Measurements from ENCODE around the gene B4GALT5. TPM values are rescaled to one million over a fixed set of nuclear protein-coding genes. Genes with fewer than 3 reads are reported as not detected.

B4GALT5 gene
- total RNA-seq, 1 experiment from 2014 or later, result 92.5 TPM

DNA sequence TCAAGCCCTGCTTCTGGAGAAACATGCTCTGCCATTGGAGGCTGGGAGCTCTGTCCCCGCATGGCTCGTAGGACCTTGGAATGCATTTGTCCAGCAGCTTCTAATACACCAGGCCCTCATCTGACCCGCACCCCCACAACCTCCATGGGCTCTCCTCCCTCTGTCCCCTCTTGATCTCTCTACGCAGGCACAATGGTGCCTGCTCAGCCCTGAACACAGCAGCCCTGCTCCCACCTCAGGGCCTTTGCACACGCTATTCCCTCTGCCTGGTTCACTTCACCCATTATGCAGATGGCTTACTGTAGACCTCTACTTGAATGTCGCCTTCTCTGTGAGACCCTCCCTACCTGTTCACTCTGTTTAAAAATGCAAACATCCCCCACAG is 118.8 kb downstream of the B4GALT5 start:
- H3K9me2 ChIP-seq (ENCODE audit: insufficient read depth), result no peaks in the 10 kb centered on the region
- H3K4me2 ChIP-seq (ENCODE audit: low read length), result no peak overlapping the region
- no peak overlapping the region for H3K9ac ChIP-seq (ENCODE audit: low read length)
- ATAC-seq (no peak), DNase-seq (ENCODE audit: low read depth, low spot score) (no peak)
- POLR2A ChIA-PET, result no interaction called here
- H4K20me1 ChIP-seq (ENCODE audit: insufficient read depth), result no peaks in the 10 kb centered on the region
- no peak for TF ChIP-seq ZFX (IDR thresholded peaks at IDR 0.05)
- TF ChIP-seq, protein P1, sequence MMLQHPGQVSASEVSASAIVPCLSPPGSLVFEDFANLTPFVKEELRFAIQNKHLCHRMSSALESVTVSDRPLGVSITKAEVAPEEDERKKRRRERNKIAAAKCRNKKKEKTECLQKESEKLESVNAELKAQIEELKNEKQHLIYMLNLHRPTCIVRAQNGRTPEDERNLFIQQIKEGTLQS (IDR thresholded peaks at IDR 0.05), result no peak
- BruUV-seq (replicated peaks), result no TSS peak
- H3K36me3 ChIP-seq (ENCODE audit: control insufficient read depth in 1 of 2, insufficient read depth in 2 of 2, low read length in 2 of 2), result no peaks in the 10 kb centered on the region
- no peaks in the 10 kb centered on the region for H3K9me3 ChIP-seq (ENCODE audit: control insufficient read depth in 1 of 2, insufficient read depth in 1 of 2, low read depth in 1 of 2, low read length in 2 of 2)
- H2AFZ ChIP-seq (ENCODE audit: low read depth, low read length, poor library complexity, severe bottlenecking), result no peak overlapping the region
- RAD21 ChIA-PET (ENCODE audit: low non-redundant PET in 1 of 2, low total read pairs in 2 of 2, uncharacterized antibody in 2 of 2, unreplicated experiment in 2 of 2), result no interaction called here
- H3K4me3 ChIP-seq (replicated peaks in 1 of 2; ENCODE audit: low read depth in 1 of 2, low read length in 2 of 2), result no peak overlapping the region
- H3K27me3 ChIP-seq (ENCODE audit: insufficient read depth, low read length), result no peaks in the 10 kb centered on the region
- no peak overlapping the region for H3K27ac ChIP-seq (ENCODE audit: low read depth, low read length)
- peaks cover 17 to 38% of the 10 kb centered on the region in 2 experiments for H3K4me1 ChIP-seq (ENCODE audit: control insufficient read depth in 1 of 2, insufficient read depth in 2 of 2, low read length in 2 of 2)
- intact Hi-C loops (cut with micrococcal nuclease), result no loop called here
- no peaks in the 10 kb centered on the region for H3K79me2 ChIP-seq (ENCODE audit: insufficient read depth, low read length)
- CTCF ChIA-PET, result interaction anchor here (1.3 kb wide), 1 partner anchor 16 kb away, joined by 3 read pairs; no protein-coding TSS in a partner anchor

DNA sequence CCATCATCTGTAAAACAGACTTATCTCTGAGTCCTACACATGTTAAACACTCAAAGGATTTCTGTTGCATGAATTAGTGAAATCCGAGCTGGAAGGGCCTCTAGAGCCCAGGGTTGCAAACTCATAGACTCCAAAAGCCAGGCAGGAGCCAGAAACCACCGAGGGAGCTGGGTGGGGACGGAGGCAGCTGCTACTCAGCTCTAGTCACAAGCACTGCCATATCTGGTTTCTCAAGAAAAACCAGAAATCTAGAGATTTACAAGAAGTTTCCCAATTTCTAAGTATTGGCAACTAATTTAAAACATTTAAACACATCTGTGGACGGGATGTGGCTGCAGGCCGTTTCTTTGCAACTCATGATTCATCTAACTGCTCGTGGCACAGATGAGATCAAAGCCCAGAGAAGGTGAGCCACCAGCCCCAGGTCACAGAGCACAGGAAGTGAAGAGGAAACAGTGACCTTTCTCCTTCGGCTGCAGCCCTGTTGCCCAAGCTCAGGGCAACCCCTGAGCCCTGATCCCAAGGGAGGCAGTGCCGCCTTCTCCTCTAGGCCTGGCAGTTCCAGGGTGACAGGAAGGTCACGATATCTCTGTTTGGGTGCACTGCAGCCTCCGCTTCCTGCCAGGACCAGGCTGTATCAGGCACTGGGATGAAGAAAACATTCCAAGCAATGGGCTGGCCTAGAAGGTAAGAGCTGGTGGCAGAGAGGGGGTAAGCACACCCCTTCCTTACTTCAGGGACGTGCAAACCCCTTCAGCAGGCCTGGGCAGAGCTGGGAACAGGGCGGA is 119.3 kb downstream of the B4GALT5 start:
- Histone ChIP-seq H3K9me2 (ENCODE audit: insufficient read depth) (no peaks in the 10 kb centered on the region), H3K27me3 (ENCODE audit: insufficient read depth, low read length) (no peaks in the 10 kb centered on the region), H2AFZ (ENCODE audit: low read depth, low read length, poor library complexity, severe bottlenecking) (no peak overlapping the region), H3K9me3 (ENCODE audit: control insufficient read depth in 1 of 2, insufficient read depth in 1 of 2, low read depth in 1 of 2, low read length in 2 of 2) (no peaks in the 10 kb centered on the region), H3K4me1 (ENCODE audit: control insufficient read depth in 1 of 2, insufficient read depth in 2 of 2, low read length in 2 of 2) (peaks cover 17 to 38% of the 10 kb centered on the region in 2 experiments), H3K9ac (ENCODE audit: low read length) (no peak overlapping the region), H4K20me1 (ENCODE audit: insufficient read depth) (no peaks in the 10 kb centered on the region), H3K27ac (ENCODE audit: low read depth, low read length) (no peak overlapping the region), H3K4me3 (replicated peaks in 1 of 2; ENCODE audit: low read depth in 1 of 2, low read length in 2 of 2) (no peak overlapping the region), H3K4me2 (ENCODE audit: low read length) (peak overlapping the region; percentile 29), H3K36me3 (ENCODE audit: control insufficient read depth in 1 of 2, insufficient read depth in 2 of 2, low read length in 2 of 2) (no peaks in the 10 kb centered on the region), H3K79me2 (ENCODE audit: insufficient read depth, low read length) (no peaks in the 10 kb centered on the region)
- ATAC-seq, result no peak
- intact Hi-C loops (cut with micrococcal nuclease), result no loop called here
- POLR2A ChIA-PET, result interaction anchor here (0.5 kb wide), 1 partner anchor 252 kb away, joined by 5 read pairs; no protein-coding TSS in a partner anchor
- CTCF ChIA-PET, result interaction anchor here (1.2 kb wide), 1 partner anchor 9 kb away, joined by 4 read pairs; no protein-coding TSS in a partner anchor
- no TSS peak for BruUV-seq (replicated peaks)
- RAD21 ChIA-PET (ENCODE audit: low non-redundant PET in 1 of 2, low total read pairs in 2 of 2, uncharacterized antibody in 2 of 2, unreplicated experiment in 2 of 2), result no interaction called here
- DNase-seq (ENCODE audit: low read depth, low spot score), result no peak
- TF ChIP-seq SIN3A (IDR thresholded peaks at IDR 0.05; ENCODE audit: low read depth) (no peak), FOSL1 (IDR thresholded peaks at IDR 0.05; ENCODE audit: low read depth) (no peak), ZNF274 (IDR thresholded peaks at IDR 0.05; ENCODE audit: low read depth, low read length) (no peak), JUND (IDR thresholded peaks at IDR 0.05) (no peak), ZFX (IDR thresholded peaks at IDR 0.05) (no peak), RAD21 (IDR thresholded peaks at IDR 0.05; ENCODE audit: low read depth) (no peak), SRF (IDR thresholded peaks at IDR 0.05; ENCODE audit: low read depth) (no peak), EZH2phosphoT487 (IDR thresholded peaks at IDR 0.05; ENCODE audit: borderline replicate concordance) (no peak), SP1 (IDR thresholded peaks at IDR 0.05; ENCODE audit: low read depth) (no peak), ELF1 (IDR thresholded peaks at IDR 0.05; ENCODE audit: borderline replicate concordance, low read depth) (no peak), POLR2A (IDR thresholded peaks at IDR 0.05; ENCODE audit: borderline replicate concordance, extremely low read depth, insufficient read depth, insufficient read length) (no peak), TCF7L2 (IDR thresholded peaks at IDR 0.05; ENCODE audit: borderline replicate concordance, extremely low read depth, insufficient read depth, insufficient read length) (no peak), CEBPB (IDR thresholded peaks at IDR 0.05; ENCODE audit: low read depth) (no peak), CBX3 (IDR thresholded peaks at IDR 0.05; ENCODE audit: low read depth) (no peak), ZBTB33 (IDR thresholded peaks at IDR 0.05; ENCODE audit: extremely low read depth, insufficient replicate concordance, low read length) (no peak), EZH2 (IDR thresholded peaks at IDR 0.05) (no peak)
- TF ChIP-seq, protein P2, sequence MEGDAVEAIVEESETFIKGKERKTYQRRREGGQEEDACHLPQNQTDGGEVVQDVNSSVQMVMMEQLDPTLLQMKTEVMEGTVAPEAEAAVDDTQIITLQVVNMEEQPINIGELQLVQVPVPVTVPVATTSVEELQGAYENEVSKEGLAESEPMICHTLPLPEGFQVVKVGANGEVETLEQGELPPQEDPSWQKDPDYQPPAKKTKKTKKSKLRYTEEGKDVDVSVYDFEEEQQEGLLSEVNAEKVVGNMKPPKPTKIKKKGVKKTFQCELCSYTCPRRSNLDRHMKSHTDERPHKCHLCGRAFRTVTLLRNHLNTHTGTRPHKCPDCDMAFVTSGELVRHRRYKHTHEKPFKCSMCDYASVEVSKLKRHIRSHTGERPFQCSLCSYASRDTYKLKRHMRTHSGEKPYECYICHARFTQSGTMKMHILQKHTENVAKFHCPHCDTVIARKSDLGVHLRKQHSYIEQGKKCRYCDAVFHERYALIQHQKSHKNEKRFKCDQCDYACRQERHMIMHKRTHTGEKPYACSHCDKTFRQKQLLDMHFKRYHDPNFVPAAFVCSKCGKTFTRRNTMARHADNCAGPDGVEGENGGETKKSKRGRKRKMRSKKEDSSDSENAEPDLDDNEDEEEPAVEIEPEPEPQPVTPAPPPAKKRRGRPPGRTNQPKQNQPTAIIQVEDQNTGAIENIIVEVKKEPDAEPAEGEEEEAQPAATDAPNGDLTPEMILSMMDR (IDR thresholded peaks at IDR 0.05 in 2 of 3, conservative IDR thresholded peaks at IDR 0.05 in 1 of 3; ENCODE audit: borderline replicate concordance in 1 of 3, insufficient read depth in 1 of 3, low read depth in 2 of 3, low read length in 2 of 3), result no peak
